GM18526 (cell line): ENCODE data around the gene GINS2.

Source experiments
- POLR2A ChIP-seq: IDR thresholded peaks from 3 replicates; pipeline ENCODE4 v1.6.1; 2011; ENCODE audit not compliant: insufficient read length; ENCODE audit errors: extremely low read depth

GINS2 gene

GRCh38 chr16:85659336-85659735 lies 29.4 kb downstream of the GINS2 start:
- no peak for TF ChIP-seq POLR2A

GRCh38 chr16:85658504-85659326 lies 30.0 kb downstream of the GINS2 start:
- no peak for TF ChIP-seq POLR2A

GRCh38 chr16:85657996-85658395 lies 30.8 kb downstream of the GINS2 start:
- no peak for TF ChIP-seq POLR2A

- no peak for TF ChIP-seq POLR2A
Measured at GRCh38 chr16:85657267-85657650, 31.5 kb downstream of the GINS2 start.

GRCh38 chr16:85656351-85657266 lies 32.1 kb downstream of the GINS2 start:
- no peak for TF ChIP-seq POLR2A

GRCh38 chr16:85655216-85656129 lies 33.3 kb downstream of the GINS2 start:
- no peak for TF ChIP-seq POLR2A

- TF ChIP-seq POLR2A = no peak
Measured at GRCh38 chr16:85654251-85655095, 34.3 kb downstream of the GINS2 start.

- no peak for TF ChIP-seq POLR2A
Measured at GRCh38 chr16:85653290-85653891, 35.4 kb downstream of the GINS2 start.

GRCh38 chr16:85652431-85653221 lies 36.1 kb downstream of the GINS2 start:
- no peak for TF ChIP-seq POLR2A

GRCh38 chr16:85651629-85652430 lies 36.9 kb downstream of the GINS2 start:
- no peak for TF ChIP-seq POLR2A

- TF ChIP-seq POLR2A = no peak
Measured at GRCh38 chr16:85650844-85651628, 37.7 kb downstream of the GINS2 start.
